ENCODE measurements around the gene PDIA6. TPM values are rescaled to one million over a fixed set of nuclear protein-coding genes. Genes with fewer than 3 reads are reported as not detected.

PDIA6 gene
- total RNA-seq, 1 experiment from 2014 or later: 384 TPM

GRCh38 chr2:10755621-10756020 is 57.0 kb downstream of the PDIA6 start:
- H3K4me1 ChIP-seq: peaks cover 53% of the 10 kb centered on the region

DNA sequence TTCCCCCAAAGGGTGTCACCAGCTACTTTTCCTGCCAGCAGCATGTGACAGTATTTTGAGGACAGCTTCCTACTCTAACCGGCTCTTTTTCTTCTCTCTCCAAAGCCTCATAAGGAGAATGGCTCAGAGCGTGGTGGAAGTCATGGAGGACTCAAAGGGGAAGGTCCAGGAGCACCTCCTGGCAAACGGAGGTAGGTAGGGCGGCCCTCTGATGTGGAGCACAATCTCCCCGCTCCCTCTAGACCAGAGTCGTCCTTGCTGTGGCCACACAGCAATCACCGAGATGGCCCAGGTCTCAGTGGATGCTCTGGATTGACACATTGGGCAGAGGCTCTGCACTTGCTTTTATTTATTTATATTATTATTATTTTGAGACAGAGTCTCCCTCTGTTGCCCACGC is 58.7 kb downstream of the PDIA6 start:
- TF ChIP-seq, protein P1, sequence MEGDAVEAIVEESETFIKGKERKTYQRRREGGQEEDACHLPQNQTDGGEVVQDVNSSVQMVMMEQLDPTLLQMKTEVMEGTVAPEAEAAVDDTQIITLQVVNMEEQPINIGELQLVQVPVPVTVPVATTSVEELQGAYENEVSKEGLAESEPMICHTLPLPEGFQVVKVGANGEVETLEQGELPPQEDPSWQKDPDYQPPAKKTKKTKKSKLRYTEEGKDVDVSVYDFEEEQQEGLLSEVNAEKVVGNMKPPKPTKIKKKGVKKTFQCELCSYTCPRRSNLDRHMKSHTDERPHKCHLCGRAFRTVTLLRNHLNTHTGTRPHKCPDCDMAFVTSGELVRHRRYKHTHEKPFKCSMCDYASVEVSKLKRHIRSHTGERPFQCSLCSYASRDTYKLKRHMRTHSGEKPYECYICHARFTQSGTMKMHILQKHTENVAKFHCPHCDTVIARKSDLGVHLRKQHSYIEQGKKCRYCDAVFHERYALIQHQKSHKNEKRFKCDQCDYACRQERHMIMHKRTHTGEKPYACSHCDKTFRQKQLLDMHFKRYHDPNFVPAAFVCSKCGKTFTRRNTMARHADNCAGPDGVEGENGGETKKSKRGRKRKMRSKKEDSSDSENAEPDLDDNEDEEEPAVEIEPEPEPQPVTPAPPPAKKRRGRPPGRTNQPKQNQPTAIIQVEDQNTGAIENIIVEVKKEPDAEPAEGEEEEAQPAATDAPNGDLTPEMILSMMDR (IDR thresholded peaks at IDR 0.05; ENCODE audit: insufficient read depth in 1 of 2, low read depth in 1 of 2, low read length in 1 of 2, severe bottlenecking in 1 of 2, unreplicated experiment in 1 of 2): no peak
- ChIA-PET POLR2A (no interaction called here), CTCF (no interaction called here)
- no peaks in the 10 kb centered on the region for H3K9me3 Mint-ChIP-seq (ENCODE audit: unreplicated experiment)
- peaks cover 8% of the 10 kb centered on the region for H3K36me3 Mint-ChIP-seq (ENCODE audit: insufficient read depth, unreplicated experiment)
- intact Hi-C loops (cut with micrococcal nuclease; ENCODE audit: unreplicated experiment): loop anchor here (2.0 to 5.0 kb wide), 2 partner anchors 45 to 58 kb away; partner anchors contain the start of gene PDIA6
- no TSS peak for BruUV-seq (replicated peaks)
- H3K27me3 Mint-ChIP-seq (ENCODE audit: insufficient read depth, unreplicated experiment): no peaks in the 10 kb centered on the region
- DNase-seq: no peak
- H3K9me3 ChIP-seq: no peaks in the 10 kb centered on the region
- peaks cover 39% of the 10 kb centered on the region for H3K4me1 ChIP-seq
- peaks cover 27% of the 10 kb centered on the region for H3K4me1 Mint-ChIP-seq (ENCODE audit: low read depth, unreplicated experiment)
- no peaks in the 10 kb centered on the region for H3K36me3 ChIP-seq (ENCODE audit: control insufficient read depth, insufficient read depth, low read length)
- no peak overlapping the region for H3K4me3 Mint-ChIP-seq (ENCODE audit: unreplicated experiment)
- H3K27me3 ChIP-seq (replicated peaks; ENCODE audit: control insufficient read depth, insufficient read depth, low read length): no peaks in the 10 kb centered on the region
- no peak overlapping the region for H3K27ac Mint-ChIP-seq (ENCODE audit: unreplicated experiment)
- no peak overlapping the region for H3K4me3 ChIP-seq (ENCODE audit: low read depth, low read length)

More at GRCh38 chr2:10755621-10756020, 57.0 kb downstream of the PDIA6 start:
- no peaks in the 10 kb centered on the region for H3K27me3 ChIP-seq (replicated peaks; ENCODE audit: control insufficient read depth, insufficient read depth, low read length)
- Mint-ChIP-seq H3K36me3 (ENCODE audit: insufficient read depth, unreplicated experiment) (peaks cover 8% of the 10 kb centered on the region), H3K4me3 (ENCODE audit: unreplicated experiment) (no peak overlapping the region), H3K27me3 (ENCODE audit: insufficient read depth, unreplicated experiment) (no peaks in the 10 kb centered on the region), H3K9me3 (ENCODE audit: unreplicated experiment) (no peaks in the 10 kb centered on the region), H3K4me1 (ENCODE audit: low read depth, unreplicated experiment) (peaks cover 27% of the 10 kb centered on the region), H3K27ac (ENCODE audit: unreplicated experiment) (peak overlapping the region; percentile 51)
- ChIA-PET CTCF (interaction anchor here (1.6 kb wide), 1 partner anchor 77 kb away, joined by 3 read pairs; no protein-coding TSS in a partner anchor), POLR2A (no interaction called here)
- DNase-seq: no peak
- intact Hi-C loops (cut with micrococcal nuclease; ENCODE audit: unreplicated experiment): no loop called here
- H3K9me3 ChIP-seq: no peaks in the 10 kb centered on the region
- BruUV-seq (replicated peaks): no TSS peak
- no peak overlapping the region for H3K4me3 ChIP-seq (ENCODE audit: low read depth, low read length)
- TF ChIP-seq, protein P1 (IDR thresholded peaks at IDR 0.05; ENCODE audit: insufficient read depth in 1 of 2, low read depth in 1 of 2, low read length in 1 of 2, severe bottlenecking in 1 of 2, unreplicated experiment in 1 of 2): no peak
- H3K36me3 ChIP-seq (ENCODE audit: control insufficient read depth, insufficient read depth, low read length): no peaks in the 10 kb centered on the region

DNA sequence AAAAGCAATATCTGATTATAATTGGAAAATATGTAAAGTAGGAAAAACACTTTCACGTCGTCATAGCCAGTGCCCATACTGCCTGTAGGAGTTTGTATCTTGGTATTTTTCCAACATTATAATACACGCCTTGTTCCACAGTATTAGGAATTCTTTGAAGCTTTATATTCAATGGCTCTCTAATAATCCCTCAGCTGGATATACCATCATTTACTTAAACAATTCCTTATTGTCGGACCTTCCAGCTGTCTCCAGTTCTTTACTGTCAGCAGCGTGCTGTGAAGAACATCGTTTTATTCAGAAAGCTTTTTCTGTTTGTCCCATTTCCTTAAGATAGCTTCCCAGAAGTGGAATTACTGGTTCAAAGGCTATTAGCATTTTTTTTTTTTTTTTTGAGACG is 59.4 kb downstream of the PDIA6 start:
- Histone ChIP-seq H3K27me3 (replicated peaks; ENCODE audit: control insufficient read depth, insufficient read depth, low read length) (no peaks in the 10 kb centered on the region), H3K9me3 (no peaks in the 10 kb centered on the region), H3K4me1 (peaks cover 32% of the 10 kb centered on the region), H3K4me3 (ENCODE audit: low read depth, low read length) (no peak overlapping the region), H3K36me3 (ENCODE audit: control insufficient read depth, insufficient read depth, low read length) (no peaks in the 10 kb centered on the region)
- DNase-seq: no peak
- intact Hi-C loops (cut with micrococcal nuclease; ENCODE audit: unreplicated experiment): loop anchor here (2.0 to 5.0 kb wide), 2 partner anchors 44 to 59 kb away; partner anchors contain the start of gene PDIA6
- Mint-ChIP-seq H3K27me3 (ENCODE audit: insufficient read depth, unreplicated experiment) (no peaks in the 10 kb centered on the region), H3K9me3 (ENCODE audit: unreplicated experiment) (no peaks in the 10 kb centered on the region), H3K4me3 (ENCODE audit: unreplicated experiment) (no peak overlapping the region), H3K36me3 (ENCODE audit: insufficient read depth, unreplicated experiment) (peaks cover 8% of the 10 kb centered on the region), H3K27ac (ENCODE audit: unreplicated experiment) (no peak overlapping the region), H3K4me1 (ENCODE audit: low read depth, unreplicated experiment) (peaks cover 27% of the 10 kb centered on the region)
- CTCF ChIA-PET: no interaction called here
- POLR2A ChIA-PET: no interaction called here
- BruUV-seq (replicated peaks): no TSS peak
- TF ChIP-seq, protein P1 (IDR thresholded peaks at IDR 0.05; ENCODE audit: insufficient read depth in 1 of 2, low read depth in 1 of 2, low read length in 1 of 2, severe bottlenecking in 1 of 2, unreplicated experiment in 1 of 2): no peak

All from Caco-2 (cell line).